Measurements from ENCODE around the gene PLCB4.

PLCB4 gene

DNA sequence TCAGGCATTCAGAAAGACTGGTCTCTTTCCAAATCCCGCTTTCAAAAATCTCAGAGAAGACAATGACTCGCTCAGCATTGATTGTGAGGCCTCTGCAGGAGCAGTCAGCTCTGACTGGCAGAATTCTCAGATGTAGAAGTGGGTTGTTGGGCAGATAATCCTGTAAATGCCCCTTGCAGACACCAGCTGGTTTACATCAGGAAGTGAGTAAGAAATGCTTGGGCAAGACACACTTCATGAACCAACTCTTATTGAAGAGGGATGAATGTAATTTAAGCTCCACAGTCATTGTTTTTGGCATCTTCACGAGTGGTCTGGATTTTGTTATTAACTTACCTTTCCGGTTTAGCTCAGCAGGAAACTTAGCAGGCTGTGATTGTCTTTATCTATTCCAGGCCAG lies 166.6 kb downstream of the PLCB4 start:
- H3K4me3 ChIP-seq (ENCODE audit: low read length), result no peak overlapping the region
- TF ChIP-seq ZNF274 (IDR thresholded peaks at IDR 0.05; ENCODE audit: low read depth, low read length), result no peak

DNA sequence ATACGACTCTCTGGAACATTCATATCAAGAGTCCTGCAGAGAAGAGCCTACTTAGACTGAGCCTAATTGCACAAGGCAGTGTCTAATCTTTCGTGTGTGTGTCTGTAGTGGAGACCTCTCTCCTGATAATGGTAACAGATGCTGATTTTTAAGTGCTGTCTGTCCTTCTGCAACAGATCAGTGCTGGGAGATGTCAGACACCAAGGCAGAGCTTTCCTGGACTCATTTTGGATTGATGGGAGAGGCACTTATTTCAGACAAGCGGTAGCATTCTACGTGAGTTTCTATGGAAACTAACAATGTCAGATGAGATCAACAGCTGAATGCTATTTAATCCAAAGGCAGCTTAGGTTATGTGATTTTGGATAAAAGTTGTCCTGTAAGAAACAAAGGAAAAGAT lies 167.6 kb downstream of the PLCB4 start:
- TF ChIP-seq ZNF274 (IDR thresholded peaks at IDR 0.05; ENCODE audit: low read depth, low read length), result no peak
- H3K4me3 ChIP-seq (ENCODE audit: low read length), result no peak overlapping the region

DNA sequence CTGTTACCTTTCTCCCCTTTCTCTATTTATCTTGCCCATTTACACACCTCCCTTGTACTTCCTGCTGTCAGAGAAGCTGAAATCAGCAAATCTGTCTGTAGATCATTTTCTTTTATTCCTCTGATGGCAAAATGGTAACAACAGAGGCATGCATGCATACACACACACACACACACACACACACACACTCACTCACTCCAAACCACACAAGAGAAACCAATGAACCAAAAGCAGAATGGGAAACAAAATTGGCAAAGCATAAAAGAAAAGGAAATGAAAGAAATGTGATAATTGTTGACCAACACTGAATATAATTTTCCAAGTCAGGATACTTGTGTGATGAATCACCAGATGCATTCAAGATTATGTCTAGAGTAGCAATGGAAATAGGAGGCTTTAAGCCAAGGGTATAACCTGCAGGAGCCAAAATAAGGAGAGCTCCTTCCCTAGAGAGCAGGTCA lies 172.4 kb downstream of the PLCB4 start:
- no peak for TF ChIP-seq ZNF274 (IDR thresholded peaks at IDR 0.05; ENCODE audit: low read depth, low read length)
- H3K4me3 ChIP-seq (ENCODE audit: low read length), result no peak overlapping the region

DNA sequence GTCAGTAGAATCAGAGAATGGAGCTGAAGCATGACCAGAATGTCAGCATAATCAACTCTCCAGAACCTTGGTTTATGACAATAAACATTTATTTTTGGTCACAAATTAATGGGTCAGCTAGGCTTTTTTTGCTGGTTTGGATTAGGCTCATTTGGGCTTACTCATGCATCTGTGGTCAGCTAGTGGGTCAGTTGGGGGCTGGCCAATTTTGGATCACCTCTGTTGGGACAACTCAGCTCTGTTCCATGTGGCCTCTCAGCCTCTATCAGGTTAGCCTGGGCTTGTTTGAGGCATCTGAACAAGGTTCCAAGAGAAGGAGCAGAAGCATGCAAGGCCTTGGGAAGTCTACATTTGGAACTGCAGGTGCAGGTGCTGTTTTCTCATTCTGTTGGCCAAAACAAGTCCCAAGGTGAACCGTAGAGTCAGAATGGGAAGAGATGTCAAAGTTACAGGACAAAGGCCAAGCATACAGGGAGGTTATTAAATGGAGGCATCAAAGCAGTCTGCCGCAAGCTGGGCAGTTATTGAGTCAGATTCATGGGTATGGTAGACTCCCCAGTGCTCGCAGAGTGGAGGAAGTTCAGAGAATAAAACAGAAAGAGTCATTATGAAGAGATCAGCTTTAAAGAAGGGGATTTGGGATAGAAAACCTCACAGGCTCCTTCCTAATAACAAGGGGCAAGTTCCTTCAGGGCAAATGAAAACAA lies 173.0 kb downstream of the PLCB4 start:
- H3K4me3 ChIP-seq (ENCODE audit: low read length), result no peak overlapping the region
- TF ChIP-seq ZNF274 (IDR thresholded peaks at IDR 0.05; ENCODE audit: low read depth, low read length), result no peak

DNA sequence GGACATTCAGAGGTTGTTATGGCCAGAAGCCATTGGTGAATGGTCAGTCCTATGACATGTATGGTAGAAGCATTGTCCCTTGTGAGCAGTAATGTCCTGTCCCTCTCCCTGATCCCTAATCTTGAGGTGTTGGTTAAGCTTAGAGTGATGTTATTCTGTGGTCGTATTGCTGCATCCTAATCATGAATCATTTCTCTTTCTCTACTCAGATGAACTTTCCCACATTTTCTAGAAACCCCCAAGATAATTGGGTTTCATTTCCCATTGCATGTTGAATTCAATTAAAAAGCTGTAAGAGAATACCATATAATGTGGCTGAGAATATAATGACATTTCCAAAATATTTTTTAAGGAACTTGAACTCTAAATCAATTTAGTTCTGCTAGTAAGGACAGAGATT lies 175.1 kb downstream of the PLCB4 start:
- TF ChIP-seq ZNF274 (IDR thresholded peaks at IDR 0.05; ENCODE audit: low read depth, low read length), result no peak
- H3K4me3 ChIP-seq (ENCODE audit: low read length), result no peak overlapping the region

DNA sequence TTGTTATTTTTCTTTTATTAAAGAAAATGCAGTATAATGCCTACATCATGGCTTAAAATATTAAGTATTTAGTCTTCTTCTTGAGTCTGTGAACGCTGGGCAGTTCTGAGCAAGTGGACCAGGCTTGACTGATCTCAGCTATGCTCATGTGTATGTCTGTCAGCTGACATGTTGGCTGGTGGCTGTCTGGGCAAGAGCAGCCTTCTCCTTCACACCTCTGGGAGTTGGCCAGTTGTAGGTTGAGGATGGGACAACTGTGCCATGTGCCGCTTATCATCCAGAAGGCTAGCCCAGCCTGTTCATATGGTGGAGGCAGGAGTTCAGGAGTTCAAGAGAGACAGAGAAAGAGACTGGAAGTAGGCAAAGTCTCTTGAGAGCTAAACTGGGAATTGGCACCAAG lies 175.9 kb downstream of the PLCB4 start:
- H3K4me3 ChIP-seq (ENCODE audit: low read length), result no peak overlapping the region
- no peak for TF ChIP-seq ZNF274 (IDR thresholded peaks at IDR 0.05; ENCODE audit: low read depth, low read length)

DNA sequence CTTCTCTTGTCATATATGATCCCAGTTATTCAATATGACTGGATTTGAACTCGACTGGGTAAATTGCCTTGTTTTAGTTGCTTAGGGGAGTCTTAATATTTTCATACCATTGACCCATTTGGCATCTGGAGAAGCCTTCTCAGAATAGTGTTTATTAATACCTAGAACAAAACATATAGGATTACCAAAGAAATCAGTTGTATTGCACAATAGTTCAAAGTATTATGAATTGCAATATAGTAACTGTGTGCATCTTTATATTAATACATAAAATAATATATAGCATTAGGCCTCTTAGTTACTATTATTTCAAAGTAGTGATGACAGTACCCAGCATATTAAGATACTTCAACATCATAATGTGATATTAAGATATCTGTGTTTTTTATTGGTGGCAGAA lies 177.8 kb downstream of the PLCB4 start:
- no peak overlapping the region for H3K4me3 ChIP-seq (ENCODE audit: low read length)
- no peak for TF ChIP-seq ZNF274 (IDR thresholded peaks at IDR 0.05; ENCODE audit: low read depth, low read length)

DNA sequence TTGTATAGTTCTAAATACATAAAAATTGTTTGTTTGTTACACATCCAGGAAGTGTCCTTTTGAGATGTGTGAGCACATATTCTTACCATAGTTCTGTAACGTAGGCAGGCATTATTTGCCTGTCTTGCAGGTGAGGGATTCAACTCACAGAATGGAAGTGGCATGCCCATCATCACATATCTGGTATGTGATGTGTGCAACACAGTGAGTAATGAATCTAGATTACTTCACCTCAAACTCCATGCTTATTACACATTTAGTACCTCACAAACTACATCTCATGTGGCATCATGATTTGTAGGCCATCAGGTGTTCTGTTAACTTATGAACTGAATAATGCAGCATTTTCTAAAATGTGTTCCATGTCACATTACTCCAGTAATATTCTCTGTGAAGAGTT lies 181.6 kb downstream of the PLCB4 start:
- no peak overlapping the region for H3K4me3 ChIP-seq (ENCODE audit: low read length)
- no peak for TF ChIP-seq ZNF274 (IDR thresholded peaks at IDR 0.05; ENCODE audit: low read depth, low read length)

DNA sequence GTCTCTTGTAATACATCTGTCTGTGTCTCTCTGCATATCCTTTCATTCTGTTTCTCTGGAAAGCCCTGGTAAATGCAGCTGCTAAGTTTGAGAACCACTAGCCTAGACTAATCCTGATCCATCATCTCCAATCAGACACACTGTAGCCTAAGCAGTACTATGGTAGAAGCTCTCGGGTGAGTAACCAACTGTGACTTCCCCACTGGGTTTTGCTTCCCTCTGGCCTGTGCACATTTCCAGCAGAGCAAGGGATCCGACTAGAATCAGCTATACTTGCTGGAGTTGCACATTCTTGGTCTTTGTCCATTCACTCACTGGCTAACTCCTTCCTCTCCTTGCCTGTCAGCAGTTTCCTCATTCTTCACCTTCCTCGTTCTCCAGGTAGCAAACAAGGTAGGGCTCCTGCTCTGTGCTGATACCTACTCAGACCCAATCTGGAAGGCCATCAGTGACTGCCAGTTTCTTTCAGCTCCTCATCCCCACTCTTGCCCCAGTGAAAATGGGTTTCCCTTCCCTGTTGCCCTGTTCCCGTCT lies 184.2 kb downstream of the PLCB4 start:
- TF ChIP-seq ZNF274 (IDR thresholded peaks at IDR 0.05; ENCODE audit: low read depth, low read length), result no peak
- H3K4me3 ChIP-seq (ENCODE audit: low read length), result no peak overlapping the region

DNA sequence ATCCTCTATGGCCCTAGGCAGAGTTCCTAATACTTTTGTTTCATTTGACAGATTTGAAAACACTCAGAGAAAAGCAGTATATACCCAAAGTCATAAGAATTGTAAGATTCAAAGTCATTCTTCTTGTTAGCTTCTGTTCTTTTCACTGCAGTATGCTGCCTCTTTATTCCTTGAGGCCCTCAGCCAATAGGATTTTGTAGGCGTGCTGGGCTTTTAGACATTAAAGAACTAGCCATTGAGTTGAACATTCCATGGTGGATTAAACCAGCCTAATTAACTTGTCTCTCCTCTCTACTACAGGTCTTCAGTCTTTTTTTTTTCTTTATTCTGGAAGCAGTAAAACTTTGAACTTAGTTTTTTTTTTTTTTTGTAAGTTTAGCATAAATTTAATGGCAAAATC lies 186.3 kb downstream of the PLCB4 start:
- TF ChIP-seq ZNF274 (IDR thresholded peaks at IDR 0.05; ENCODE audit: low read depth, low read length), result no peak
- H3K4me3 ChIP-seq (ENCODE audit: low read length), result no peak overlapping the region

DNA sequence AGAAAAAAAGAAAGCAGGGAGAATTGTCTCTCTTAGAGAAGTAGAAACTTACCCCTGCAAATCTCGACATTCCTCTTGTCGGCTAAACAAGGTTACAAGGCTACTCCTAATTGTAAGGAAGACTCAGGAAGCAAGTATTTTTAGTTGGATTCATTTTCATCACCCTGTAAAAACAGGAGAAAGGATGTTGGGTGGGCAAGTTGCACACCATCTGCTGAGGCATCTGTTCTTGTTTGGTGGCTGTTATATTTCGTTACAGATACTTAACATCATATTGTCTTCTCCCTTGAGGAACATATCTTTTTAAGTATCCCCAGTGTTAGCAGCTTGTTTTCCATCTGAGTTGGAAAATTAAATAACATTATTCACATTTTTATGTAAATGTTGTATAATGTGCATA lies 187.5 kb downstream of the PLCB4 start:
- no peak overlapping the region for H3K4me3 ChIP-seq (ENCODE audit: low read length)
- no peak for TF ChIP-seq ZNF274 (IDR thresholded peaks at IDR 0.05; ENCODE audit: low read depth, low read length)

DNA sequence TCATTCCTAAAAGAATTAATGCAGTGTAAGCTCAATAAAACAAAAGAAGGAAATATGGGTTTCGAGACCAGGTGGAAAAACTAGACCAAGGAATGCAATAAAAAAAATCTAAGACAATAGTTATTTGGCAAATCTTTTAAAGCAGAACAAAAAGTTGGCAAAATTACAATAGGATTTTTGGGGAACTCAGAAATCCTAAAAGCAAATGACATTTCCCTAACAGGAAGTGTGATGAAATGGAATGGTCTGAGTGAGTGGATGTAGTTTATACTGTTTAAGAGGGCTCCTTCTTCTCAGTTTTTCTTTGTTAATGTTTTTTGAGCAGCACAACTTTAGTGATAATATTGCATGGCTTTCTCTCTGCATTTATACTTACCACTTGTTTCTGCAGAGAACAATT lies 190.0 kb downstream of the PLCB4 start:
- no peak overlapping the region for H3K4me3 ChIP-seq (ENCODE audit: low read length)
- TF ChIP-seq ZNF274 (IDR thresholded peaks at IDR 0.05; ENCODE audit: low read depth, low read length), result no peak

DNA sequence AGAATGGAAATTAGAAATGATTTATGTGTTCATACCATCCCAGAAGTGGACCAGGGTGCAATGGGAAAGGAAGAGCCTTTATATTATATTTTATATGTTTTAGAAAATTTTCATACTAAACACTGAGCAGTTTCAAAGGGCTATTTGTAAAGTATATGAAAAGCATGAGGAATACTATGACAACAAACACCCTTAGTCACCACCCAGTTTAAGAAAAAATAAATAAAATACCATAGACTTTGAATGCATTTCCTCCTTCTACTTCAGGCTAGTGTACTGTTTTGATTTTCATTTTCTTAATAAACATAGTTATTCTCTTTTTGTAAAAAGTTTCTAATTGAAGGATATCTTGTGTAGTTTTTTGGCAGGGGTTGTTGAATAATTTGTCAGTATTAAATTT lies 191.1 kb downstream of the PLCB4 start:
- no peak overlapping the region for H3K4me3 ChIP-seq (ENCODE audit: low read length)
- TF ChIP-seq ZNF274 (IDR thresholded peaks at IDR 0.05; ENCODE audit: low read depth, low read length), result no peak

DNA sequence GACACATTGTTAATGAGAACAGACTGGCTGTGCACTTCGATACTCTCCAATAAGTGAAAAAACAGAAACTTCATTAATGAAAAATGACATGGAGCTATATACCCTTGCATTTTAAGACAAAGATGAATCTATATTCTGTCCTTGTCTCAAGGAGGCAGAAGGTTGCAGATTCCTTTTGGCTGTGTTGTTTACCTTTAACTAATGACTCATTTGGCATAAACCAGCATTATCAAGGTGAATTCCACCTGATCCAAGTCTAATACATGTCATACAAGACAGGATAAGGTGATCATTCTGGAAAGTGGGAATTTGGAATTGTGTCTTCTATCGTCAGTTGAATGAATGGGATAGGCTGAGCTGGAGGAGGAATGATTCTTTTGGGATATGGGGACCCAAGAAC lies 192.9 kb downstream of the PLCB4 start:
- no peak overlapping the region for H3K4me3 ChIP-seq (ENCODE audit: low read length)
- TF ChIP-seq ZNF274 (IDR thresholded peaks at IDR 0.05; ENCODE audit: low read depth, low read length), result no peak

DNA sequence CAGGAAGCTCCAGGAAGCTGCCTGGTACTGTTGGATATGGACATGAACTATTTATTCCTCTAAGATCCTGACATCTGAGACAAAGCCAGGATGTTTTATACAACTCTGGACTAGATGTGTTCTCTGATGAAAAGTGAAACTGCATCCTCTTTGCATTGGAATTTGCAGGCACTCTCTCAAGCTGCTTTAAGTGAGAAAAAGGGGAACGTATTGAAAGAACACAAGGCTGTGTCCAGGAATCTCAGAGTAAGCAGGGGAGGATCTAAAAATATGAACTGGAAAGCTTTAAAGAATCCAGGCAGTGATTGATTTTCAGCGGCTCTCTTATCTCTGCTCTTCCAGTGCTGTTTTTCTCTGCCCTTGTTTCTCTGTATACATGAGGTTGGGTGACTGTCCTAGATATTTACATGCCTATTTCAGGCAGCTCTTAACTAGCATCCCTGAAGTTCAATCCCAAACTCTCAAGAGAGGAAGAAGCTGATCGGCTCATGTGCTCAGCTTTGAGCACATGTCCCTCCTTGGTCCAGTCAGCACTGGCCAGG lies 193.8 kb downstream of the PLCB4 start:
- TF ChIP-seq ZNF274 (IDR thresholded peaks at IDR 0.05; ENCODE audit: low read depth, low read length), result no peak
- H3K4me3 ChIP-seq (ENCODE audit: low read length), result no peak overlapping the region

Measured in GM08714 (cell line).